Breast epithelium (tissue), 4 donors: ENCODE results near the gene DCDC2C. TPM values are rescaled to one million over a fixed set of nuclear protein-coding genes. Genes with fewer than 3 reads are reported as not detected.

Experiments used
- DNase-seq, 2 donors: peaks; one replicate each; pipeline ENCODE4 v3.0.0-alpha.2; 2019; ENCODE audit warnings: low spot score in 2 of 2
- H3K27ac ChIP-seq, 2 donors: fragments of 200-600 bp; sonication (generic) in 1 of 2; one replicate each; pipeline ENCODE4 v1.5.1; 2016 to 2019; ENCODE audit warnings: mild to moderate bottlenecking in 1 of 2
- H3K27me3 ChIP-seq, 2 donors: fragments of 200-600 bp; sonication (generic) in 1 of 2; one replicate each; pipeline versions ENCODE4 v1.5.1 to v1.6.0; 2017 to 2019; ENCODE audit warnings: control low read depth in 1 of 2, mild to moderate bottlenecking in 1 of 2
- H3K36me3 ChIP-seq: fragments of 200-600 bp; one replicate; pipeline ENCODE4 v1.5.1; 2019
- H3K4me1 ChIP-seq, 2 donors: fragments of 200-600 bp; sonication (generic); one replicate each; pipeline ENCODE4 v1.5.1; 2016 to 2019; ENCODE audit warnings: control low read depth in 1 of 2
- H3K4me3 ChIP-seq, 3 donors: fragments of 200-600 bp; sonication (generic); 1 replicate in 2 of 3; 2 replicates in 1 of 3; pipeline ENCODE4 v1.5.1; 2016 to 2019; ENCODE audit warnings: mild to moderate bottlenecking in 3 of 3, moderate library complexity in 2 of 3
- H3K9me3 ChIP-seq, 2 donors: fragments of 200-600 bp; sonication (generic) in 1 of 2; one replicate each; pipeline ENCODE4 v1.5.1; 2016 to 2019; ENCODE audit warnings: control low read depth in 1 of 2
- POLR2A ChIP-seq: fragments of 450-650 bp; IDR thresholded peaks from one replicate; pipeline ENCODE4 v1.6.1; 2016; ENCODE audit warnings: antibody characterized with exemption, mild to moderate bottlenecking, moderate library complexity
- POLR2AphosphoS5 ChIP-seq, 3 donors: sonication (generic); formaldehyde crosslinking; IDR thresholded peaks; one replicate each; pipeline ENCODE4 v1.6.1; 2017; ENCODE audit warnings: antibody characterized with exemption in 3 of 3
- intact Hi-C: fragments of 100-400 bp; cut with DNase I; formaldehyde crosslinking; loops from one replicate; pipeline ENCODE4 v1.15.1; 2023; ENCODE audit warnings: low total_unique reads
- total RNA-seq, 3 donors: library from RNA; depleted of rRNA; stranded (reverse); fragments of >200 nt; gene quantifications; one replicate each; pipeline ENCODE4 v1.1.0, GENCODE V29; 2016
- TF ChIP-seq, protein P1 (sequence below), 3 donors: fragments of 450-650 bp; IDR thresholded peaks; one replicate each; pipeline ENCODE4 v1.5.1; 2016 to 2017; ENCODE audit warnings: antibody characterized with exemption in 3 of 3, mild to moderate bottlenecking in 3 of 3, moderate library complexity in 3 of 3

Gene DCDC2C
- total RNA-seq, 3 donors from 2014 or later: 0.33 to 0.59 (median 0.48) TPM

GRCh38 chr2:3703757-3704355 is 481 bp downstream of the DCDC2C start:
- DNase-seq: no peak

GRCh38 chr2:3704692-3705091 is 1.3 kb downstream of the DCDC2C start:
- Histone ChIP-seq H3K27ac (no peak overlapping the region), H3K27me3 (peaks cover 0 to 29% of the 10 kb centered on the region in 2 donors), H3K36me3 (no peaks in the 10 kb centered on the region), H3K4me3 (no peak overlapping the region), H3K9me3 (no peaks in the 10 kb centered on the region), H3K4me1 (no peaks in the 10 kb centered on the region)
- no peak for DNase-seq
- intact Hi-C loops: no loop called here
- TF ChIP-seq, protein P1, sequence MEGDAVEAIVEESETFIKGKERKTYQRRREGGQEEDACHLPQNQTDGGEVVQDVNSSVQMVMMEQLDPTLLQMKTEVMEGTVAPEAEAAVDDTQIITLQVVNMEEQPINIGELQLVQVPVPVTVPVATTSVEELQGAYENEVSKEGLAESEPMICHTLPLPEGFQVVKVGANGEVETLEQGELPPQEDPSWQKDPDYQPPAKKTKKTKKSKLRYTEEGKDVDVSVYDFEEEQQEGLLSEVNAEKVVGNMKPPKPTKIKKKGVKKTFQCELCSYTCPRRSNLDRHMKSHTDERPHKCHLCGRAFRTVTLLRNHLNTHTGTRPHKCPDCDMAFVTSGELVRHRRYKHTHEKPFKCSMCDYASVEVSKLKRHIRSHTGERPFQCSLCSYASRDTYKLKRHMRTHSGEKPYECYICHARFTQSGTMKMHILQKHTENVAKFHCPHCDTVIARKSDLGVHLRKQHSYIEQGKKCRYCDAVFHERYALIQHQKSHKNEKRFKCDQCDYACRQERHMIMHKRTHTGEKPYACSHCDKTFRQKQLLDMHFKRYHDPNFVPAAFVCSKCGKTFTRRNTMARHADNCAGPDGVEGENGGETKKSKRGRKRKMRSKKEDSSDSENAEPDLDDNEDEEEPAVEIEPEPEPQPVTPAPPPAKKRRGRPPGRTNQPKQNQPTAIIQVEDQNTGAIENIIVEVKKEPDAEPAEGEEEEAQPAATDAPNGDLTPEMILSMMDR (IDR thresholded peaks at IDR 0.05): no peak
- TF ChIP-seq POLR2A (no peak), POLR2AphosphoS5 (IDR thresholded peaks at IDR 0.05) (no peak)

More at GRCh38 chr2:3703757-3704355, 481 bp downstream of the DCDC2C start:
- intact Hi-C loops: no loop called here
- Histone ChIP-seq H3K4me1 (no peaks in the 10 kb centered on the region), H3K36me3 (no peaks in the 10 kb centered on the region), H3K9me3 (no peaks in the 10 kb centered on the region), H3K27ac (no peak overlapping the region), H3K4me3 (peak overlapping the region in 2 of 3 donors; percentile 40 to 59), H3K27me3 (peaks cover 0 to 29% of the 10 kb centered on the region in 2 donors)
- TF ChIP-seq, protein P1 (IDR thresholded peaks at IDR 0.05): no peak
- TF ChIP-seq POLR2AphosphoS5 (IDR thresholded peaks at IDR 0.05): no peak

DNA sequence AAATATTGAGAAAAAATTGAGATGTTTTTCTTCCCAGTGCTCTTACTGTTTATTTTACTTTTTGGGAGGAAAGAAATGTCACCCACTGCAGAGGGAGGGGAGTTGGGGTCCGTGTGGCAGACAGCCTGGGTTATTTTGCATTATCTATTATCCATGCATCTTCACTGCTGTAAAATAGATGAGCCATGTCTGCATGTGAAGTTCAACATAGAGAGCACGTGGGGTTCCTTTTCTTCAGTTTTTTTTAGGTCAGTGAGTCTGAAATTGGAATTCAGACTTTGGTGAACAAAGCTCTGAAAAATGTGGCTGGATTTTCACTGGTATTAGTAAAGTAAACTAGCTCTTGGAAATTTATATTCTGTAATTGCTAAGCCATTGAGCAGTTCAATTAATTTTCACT is 2.4 kb downstream of the DCDC2C start:
- Histone ChIP-seq H3K4me1 (no peaks in the 10 kb centered on the region), H3K27ac (no peak overlapping the region), H3K27me3 (peaks cover 0 to 29% of the 10 kb centered on the region in 2 donors), H3K36me3 (no peaks in the 10 kb centered on the region), H3K4me3 (no peak overlapping the region), H3K9me3 (no peaks in the 10 kb centered on the region)
- no peak for TF ChIP-seq POLR2A
- no peak for TF ChIP-seq POLR2AphosphoS5 (IDR thresholded peaks at IDR 0.05)
- TF ChIP-seq, protein P1 (IDR thresholded peaks at IDR 0.05): no peak
- DNase-seq: no peak
- intact Hi-C loops: no loop called here

DNA sequence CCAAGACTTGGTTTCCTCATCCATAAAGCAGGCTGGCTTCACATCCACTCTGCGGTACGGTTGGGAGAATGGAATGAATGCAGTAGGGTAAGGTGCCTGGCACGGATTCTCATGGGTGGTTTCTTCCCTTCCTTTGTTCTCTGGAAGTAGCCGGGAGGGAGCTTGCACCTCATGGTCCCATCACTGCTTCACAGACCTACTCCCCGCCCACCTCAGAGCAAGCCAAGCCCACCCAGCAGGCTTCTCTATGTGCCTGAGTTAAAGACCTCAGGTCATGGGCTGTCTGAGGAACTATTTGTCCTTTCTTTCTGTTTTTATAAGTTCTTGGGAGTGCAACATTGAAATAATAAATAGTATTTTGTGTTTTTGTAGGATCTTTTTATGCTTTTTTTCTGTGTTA is 3.5 kb downstream of the DCDC2C start:
- H3K27ac ChIP-seq: peak overlapping the region in 1 of 2 donors; percentile 33
- H3K4me1 ChIP-seq: no peaks in the 10 kb centered on the region
- DNase-seq: peak in 1 of 2 donors; percentile 37
- H3K9me3 ChIP-seq: no peaks in the 10 kb centered on the region
- no peak overlapping the region for H3K4me3 ChIP-seq
- no peaks in the 10 kb centered on the region for H3K36me3 ChIP-seq
- intact Hi-C loops: no loop called here
- TF ChIP-seq POLR2A (no peak), POLR2AphosphoS5 (IDR thresholded peaks at IDR 0.05) (no peak)
- TF ChIP-seq, protein P1 (IDR thresholded peaks at IDR 0.05): no peak
- H3K27me3 ChIP-seq: peaks cover 0 to 27% of the 10 kb centered on the region in 2 donors

DNA sequence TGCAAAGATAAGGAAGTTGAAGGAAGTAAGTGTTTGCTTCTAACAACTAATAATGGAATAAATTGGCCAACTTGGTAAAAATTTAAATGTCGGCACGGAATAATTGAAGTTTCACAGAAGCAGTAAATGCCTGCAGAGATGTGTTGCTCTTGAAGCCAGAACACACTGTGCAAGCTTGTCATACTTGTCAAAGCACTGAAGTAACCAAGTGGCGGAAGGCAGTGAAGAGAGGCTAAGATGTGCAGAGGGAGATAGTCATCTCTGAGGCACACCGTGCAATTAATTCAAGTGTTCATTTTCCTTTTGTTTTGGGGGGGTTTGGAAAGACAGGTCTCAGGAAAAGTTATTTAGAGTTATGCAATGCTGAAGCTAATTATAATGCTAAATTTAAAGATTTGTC is 5.2 kb downstream of the DCDC2C start:
- intact Hi-C loops: no loop called here
- H3K36me3 ChIP-seq: no peaks in the 10 kb centered on the region
- TF ChIP-seq, protein P1 (IDR thresholded peaks at IDR 0.05): no peak
- TF ChIP-seq POLR2A (no peak), POLR2AphosphoS5 (IDR thresholded peaks at IDR 0.05) (no peak)

More for the DNA sequence above, 5.2 kb downstream of the DCDC2C start:
- H3K27me3 ChIP-seq: peaks cover 0 to 11% of the 10 kb centered on the region in 2 donors
- no peaks in the 10 kb centered on the region for H3K9me3 ChIP-seq
- DNase-seq: no peak
- no peak overlapping the region for H3K27ac ChIP-seq
- no peaks in the 10 kb centered on the region for H3K4me1 ChIP-seq
- no peak overlapping the region for H3K4me3 ChIP-seq
